Bronchial epithelial cell (primary cell): ENCODE results near the gene OR52B6. TPM values are rescaled to one million over a fixed set of nuclear protein-coding genes. Genes with fewer than 3 reads are reported as not detected.

ENCODE experiments used
- DNase-seq: peaks from one replicate; pipeline ENCODE4 v3.0.0-alpha.2; 2010; ENCODE audit warnings: low read depth
- FAIRE-seq: peaks from 2 replicates; lab custom pipeline; 2011; peaks lifted over from hg19 to GRCh38; lab: Jason Lieb, UNC
- H3K27me3 ChIP-seq: 2 replicates; pipeline ENCODE4 v1.5.1; 2011; ENCODE audit warnings: low read length; ENCODE audit not compliant: control insufficient read depth, insufficient read depth
- H3K36me3 ChIP-seq: 2 replicates; pipeline ENCODE4 v1.5.1; 2011; ENCODE audit warnings: low read length; ENCODE audit not compliant: control insufficient read depth, insufficient read depth
- H3K4me3 ChIP-seq: 2 replicates; pipeline ENCODE4 v1.5.1; 2011; ENCODE audit warnings: mild to moderate bottlenecking, low read depth, low read length, control low read depth
- total RNA-seq: library from RNA; depleted of rRNA; stranded (reverse); fragments of >200 nt; gene quantifications from 2 replicates; pipeline ENCODE4 v1.2.1, GENCODE V29; 2014
- TF ChIP-seq, protein P1 (sequence below): IDR thresholded peaks from 2 replicates; pipeline ENCODE4 v1.5.1; 2011; ENCODE audit warnings: mild to moderate bottlenecking, moderate library complexity, low read length, control low read depth, inconsistent platforms; ENCODE audit not compliant: insufficient read depth, severe bottlenecking

The OR52B6 gene
- total RNA-seq, 1 donor from 2014 or later: not detected

DNA sequence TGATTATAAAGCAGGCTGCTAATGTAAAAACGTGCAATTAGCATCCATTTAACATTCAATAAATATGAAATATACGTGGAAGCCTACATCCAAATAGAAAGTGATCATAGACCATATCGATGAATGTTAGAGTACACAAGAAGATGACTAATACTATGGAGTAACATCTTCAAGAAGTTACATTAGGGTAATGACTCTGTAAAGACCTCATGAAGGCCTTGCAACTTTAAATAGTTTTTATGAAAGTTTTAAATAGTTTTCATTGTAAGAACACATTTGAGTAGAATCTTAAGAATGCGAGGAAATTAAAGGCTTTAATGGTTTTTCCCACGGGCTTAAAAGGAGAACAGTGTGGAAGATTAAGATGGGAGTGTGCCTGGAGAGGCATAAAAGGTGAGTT is 45.5 kb downstream of the OR52B6 start:
- no peaks in the 10 kb centered on the region for H3K36me3 ChIP-seq
- DNase-seq: peak; percentile 78
- no peaks in the 10 kb centered on the region for H3K27me3 ChIP-seq
- FAIRE-seq: no peak
- H3K4me3 ChIP-seq: no peak overlapping the region
- TF ChIP-seq, protein P1, sequence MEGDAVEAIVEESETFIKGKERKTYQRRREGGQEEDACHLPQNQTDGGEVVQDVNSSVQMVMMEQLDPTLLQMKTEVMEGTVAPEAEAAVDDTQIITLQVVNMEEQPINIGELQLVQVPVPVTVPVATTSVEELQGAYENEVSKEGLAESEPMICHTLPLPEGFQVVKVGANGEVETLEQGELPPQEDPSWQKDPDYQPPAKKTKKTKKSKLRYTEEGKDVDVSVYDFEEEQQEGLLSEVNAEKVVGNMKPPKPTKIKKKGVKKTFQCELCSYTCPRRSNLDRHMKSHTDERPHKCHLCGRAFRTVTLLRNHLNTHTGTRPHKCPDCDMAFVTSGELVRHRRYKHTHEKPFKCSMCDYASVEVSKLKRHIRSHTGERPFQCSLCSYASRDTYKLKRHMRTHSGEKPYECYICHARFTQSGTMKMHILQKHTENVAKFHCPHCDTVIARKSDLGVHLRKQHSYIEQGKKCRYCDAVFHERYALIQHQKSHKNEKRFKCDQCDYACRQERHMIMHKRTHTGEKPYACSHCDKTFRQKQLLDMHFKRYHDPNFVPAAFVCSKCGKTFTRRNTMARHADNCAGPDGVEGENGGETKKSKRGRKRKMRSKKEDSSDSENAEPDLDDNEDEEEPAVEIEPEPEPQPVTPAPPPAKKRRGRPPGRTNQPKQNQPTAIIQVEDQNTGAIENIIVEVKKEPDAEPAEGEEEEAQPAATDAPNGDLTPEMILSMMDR: no peak

DNA sequence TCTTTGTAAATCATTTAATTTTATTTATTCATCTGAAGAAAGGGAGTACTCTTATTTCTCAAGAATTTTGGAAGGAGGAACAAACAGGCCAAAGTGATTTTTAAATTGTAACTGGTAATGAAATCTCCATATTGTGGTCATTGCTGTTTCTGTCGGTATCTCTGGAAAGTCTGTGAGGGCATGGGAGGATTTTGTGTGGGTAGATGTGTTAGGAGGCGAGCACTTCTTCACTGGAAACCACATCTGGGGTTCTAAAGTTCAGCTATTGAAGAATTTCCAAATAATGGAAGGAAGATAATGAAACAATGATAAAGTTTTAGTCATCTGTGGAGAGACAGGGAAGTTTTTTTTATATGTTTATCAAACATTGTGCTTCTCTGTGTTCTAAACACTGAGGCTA is 50.7 kb downstream of the OR52B6 start:
- TF ChIP-seq, protein P1: no peak
- Histone ChIP-seq H3K36me3 (peaks cover 1% of the 10 kb centered on the region), H3K27me3 (no peaks in the 10 kb centered on the region), H3K4me3 (no peak overlapping the region)
- no peak for DNase-seq
- no peak for FAIRE-seq

Other genes with a start within 250 kb of the OR52B6 start
- not detected in 2 replicates for gene OR51B5, start 237.4 kb upstream of the OR52B6 start, total RNA-seq
- gene OR51B6, start 229.4 kb upstream of the OR52B6 start, total RNA-seq: not detected in 2 replicates
- not detected in 2 replicates for gene OR51M1, start 197.1 kb upstream of the OR52B6 start, total RNA-seq
- not detected in 2 replicates for gene OR51Q1, start 158.8 kb upstream of the OR52B6 start, total RNA-seq
- not detected in 2 replicates for gene OR51I1, start 139.4 kb upstream of the OR52B6 start, total RNA-seq
- gene OR51I2, start 131.6 kb upstream of the OR52B6 start, total RNA-seq: not detected in 2 replicates
- gene OR52D1, start 92.2 kb upstream of the OR52B6 start, total RNA-seq: not detected in 2 replicates
- 0.13 TPM in 1 of 2 replicates, not detected in the other for gene UBQLN3, start 70.9 kb upstream of the OR52B6 start, total RNA-seq
- gene UBQLNL, start 64.2 kb upstream of the OR52B6 start, total RNA-seq: under 0.01 TPM in 1 of 2 replicates, not detected in the other
- gene OR52H1, start 32.3 kb upstream of the OR52B6 start, total RNA-seq: 0.38 TPM in 1 of 2 replicates, not detected in the other
- gene TRIM6, start 15.8 kb downstream of the OR52B6 start, total RNA-seq: 1.8 and 3.2 TPM in 2 replicates
- gene TRIM34, start 44.1 kb downstream of the OR52B6 start, total RNA-seq: 2.9 and 5.8 TPM in 2 replicates
- 24.8 and 32.9 TPM in 2 replicates for gene TRIM5, start 104.2 kb downstream of the OR52B6 start, total RNA-seq
- 11.1 and 28.3 TPM in 2 replicates for gene TRIM22, start 108.9 kb downstream of the OR52B6 start, total RNA-seq
- not detected in 2 replicates for gene OR56B1, start 155.6 kb downstream of the OR52B6 start, total RNA-seq
- not detected in 2 replicates for gene OR52N4, start 173.4 kb downstream of the OR52B6 start, total RNA-seq
- gene OR52N5, start 202.5 kb downstream of the OR52B6 start, total RNA-seq: not detected in 2 replicates
- gene OR52N1, start 210.4 kb downstream of the OR52B6 start, total RNA-seq: 0.13 TPM in 1 of 2 replicates, not detected in the other
- not detected in 2 replicates for gene OR52N2, start 228.0 kb downstream of the OR52B6 start, total RNA-seq